Measurements from ENCODE around the gene TNKS1BP1. TPM values are rescaled to one million over a fixed set of nuclear protein-coding genes. Genes with fewer than 3 reads are reported as not detected.

TNKS1BP1 gene
- total and polyA plus RNA-seq, 9 of the 15 experiments (the other 6 are each of a cell fraction or from before 2014, with no cell fraction given), result 1.1 to 47.2 (median 10.9) TPM

GRCh38 chr11:57307666-57308270 lies 17.0 kb downstream of the TNKS1BP1 start:
- Histone ChIP-seq H3K4me3 (no peak overlapping the region), H3K9ac (ENCODE audit: insufficient read depth in 1 of 2, low read depth in 2 of 2, low read length in 2 of 2) (no peak overlapping the region), H4K20me1 (replicated peaks; ENCODE audit: control insufficient read depth, insufficient read depth, low read length) (peaks cover 22% of the 10 kb centered on the region), H3K27me3 (ENCODE audit: control insufficient read depth in 2 of 2, insufficient read depth in 2 of 2, low read length in 2 of 2) (no peaks in the 10 kb centered on the region), H3K4me1 (replicated peaks in 1 of 2; ENCODE audit: control insufficient read depth in 2 of 2, insufficient read depth in 2 of 2, low read length in 2 of 2) (peaks cover 23 to 49% of the 10 kb centered on the region in 2 experiments), H3K9me3 (replicated peaks; ENCODE audit: control insufficient read depth, insufficient read depth, low read depth, low read length) (no peaks in the 10 kb centered on the region), H3K9me1 (ENCODE audit: control insufficient read depth, insufficient read depth, low read length) (peaks cover 7% of the 10 kb centered on the region), H3K36me3 (ENCODE audit: control insufficient read depth, insufficient read depth, low read length) (peaks cover 49% of the 10 kb centered on the region), H3K79me2 (ENCODE audit: control insufficient read depth, insufficient read depth, low read length) (peaks cover 4% of the 10 kb centered on the region), H2AFZ (ENCODE audit: low read depth, low read length) (no peak overlapping the region), H3K27ac (ENCODE audit: extremely low read depth, low read depth, low read length) (no peak overlapping the region), H3K4me2 (ENCODE audit: insufficient read depth, low read length) (no peak overlapping the region)
- no peak for DNase-seq (ENCODE audit: extremely low read depth in 1 of 4, low spot score in 3 of 4)
- no peak for FAIRE-seq
- intact Hi-C loops (cut with micrococcal nuclease), result no loop called here
- in situ Hi-C loops (cut with MboI), result no loop called here
- ATAC-seq, result no peak
- ChIA-PET CTCF (ENCODE audit: low intra/inter-chr PET ratio) (interaction anchor here (0.7 kb wide), 1 partner anchor 106 kb away, joined by 4 read pairs; no protein-coding TSS in a partner anchor), POLR2A (interaction anchor here (0.5 to 1.4 kb wide), 10 partner anchors 8 to 190 kb away, joined by 3 to 5 read pairs (median 3); no protein-coding TSS in a partner anchor)
- no TSS peak for BruUV-seq (replicated peaks)
- WGBS (ENCODE audit: insufficient coverage, low coverage, missing lambda C conversion rate), result 59% methylated on average over 7 of the region's 7 CpGs
- TF ChIP-seq E4F1 (CRISPR knock-in tag; IDR thresholded peaks at IDR 0.05; ENCODE audit: borderline replicate concordance), result no peak
- no peak for TF ChIP-seq BRD9 (IDR thresholded peaks at IDR 0.05; ENCODE audit: low read depth, partially characterized antibody)
- no peak for TF ChIP-seq SFPQ (IDR thresholded peaks at IDR 0.05; ENCODE audit: low read depth, low read length)
- no peak for TF ChIP-seq FOXK1 (CRISPR knock-in tag; IDR thresholded peaks at IDR 0.05; ENCODE audit: borderline replicate concordance)
- TF ChIP-seq GMEB1 (CRISPR knock-in tag; IDR thresholded peaks at IDR 0.05), result no peak
- TF ChIP-seq MLX (CRISPR knock-in tag; conservative IDR thresholded peaks at IDR 0.05), result no peak
- no peak for TF ChIP-seq SAFB (IDR thresholded peaks at IDR 0.05; ENCODE audit: borderline replicate concordance, low read depth, low read length)
- TF ChIP-seq HLTF (IDR thresholded peaks at IDR 0.05), result no peak
- TF ChIP-seq BCOR (IDR thresholded peaks at IDR 0.05), result no peak
- TF ChIP-seq AFF1 (IDR thresholded peaks at IDR 0.05; ENCODE audit: low read depth in 1 of 2, partially characterized antibody in 2 of 2), result no peak

Data from K562 (cell line).